Measurements from ENCODE around the gene NDST4.

DNA sequence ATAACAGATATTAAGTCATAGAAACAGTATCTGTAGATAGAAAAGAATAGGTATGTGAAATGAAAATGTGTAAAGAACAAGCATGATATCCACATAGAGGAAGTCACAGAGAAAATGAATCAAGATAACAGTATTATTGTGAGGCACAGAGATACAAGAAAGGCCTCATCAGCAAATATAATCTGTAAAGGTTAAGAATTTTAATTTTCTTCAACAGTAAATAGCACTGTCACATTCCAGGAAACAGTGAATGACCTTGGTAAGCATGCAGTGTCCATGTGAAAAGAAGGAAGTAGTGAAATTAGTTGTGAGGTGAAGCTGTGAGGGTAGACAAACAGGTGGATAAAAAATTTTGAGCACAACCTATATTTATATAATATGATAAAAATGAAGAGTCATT, 39.5 kb upstream of the NDST4 start:
- no peak for TF ChIP-seq EZH2phosphoT487 (IDR thresholded peaks at IDR 0.05; ENCODE audit: low read depth)
- TF ChIP-seq CTCF (IDR thresholded peaks at IDR 0.05; ENCODE audit: low read depth, low read length) = no peak
